Measurements from ENCODE around the gene ABCD4.

ABCD4 gene

GRCh38 chr14:74299061-74299545 is 3.6 kb downstream of the ABCD4 start:
- no peak for ATAC-seq
- TF ChIP-seq CSRNP3 (CRISPR knock-in tag; IDR thresholded peaks at IDR 0.05) = no peak
- no peak for TF ChIP-seq TOX (CRISPR knock-in tag; IDR thresholded peaks at IDR 0.05; ENCODE audit: borderline replicate concordance)
- TF ChIP-seq, protein P1, sequence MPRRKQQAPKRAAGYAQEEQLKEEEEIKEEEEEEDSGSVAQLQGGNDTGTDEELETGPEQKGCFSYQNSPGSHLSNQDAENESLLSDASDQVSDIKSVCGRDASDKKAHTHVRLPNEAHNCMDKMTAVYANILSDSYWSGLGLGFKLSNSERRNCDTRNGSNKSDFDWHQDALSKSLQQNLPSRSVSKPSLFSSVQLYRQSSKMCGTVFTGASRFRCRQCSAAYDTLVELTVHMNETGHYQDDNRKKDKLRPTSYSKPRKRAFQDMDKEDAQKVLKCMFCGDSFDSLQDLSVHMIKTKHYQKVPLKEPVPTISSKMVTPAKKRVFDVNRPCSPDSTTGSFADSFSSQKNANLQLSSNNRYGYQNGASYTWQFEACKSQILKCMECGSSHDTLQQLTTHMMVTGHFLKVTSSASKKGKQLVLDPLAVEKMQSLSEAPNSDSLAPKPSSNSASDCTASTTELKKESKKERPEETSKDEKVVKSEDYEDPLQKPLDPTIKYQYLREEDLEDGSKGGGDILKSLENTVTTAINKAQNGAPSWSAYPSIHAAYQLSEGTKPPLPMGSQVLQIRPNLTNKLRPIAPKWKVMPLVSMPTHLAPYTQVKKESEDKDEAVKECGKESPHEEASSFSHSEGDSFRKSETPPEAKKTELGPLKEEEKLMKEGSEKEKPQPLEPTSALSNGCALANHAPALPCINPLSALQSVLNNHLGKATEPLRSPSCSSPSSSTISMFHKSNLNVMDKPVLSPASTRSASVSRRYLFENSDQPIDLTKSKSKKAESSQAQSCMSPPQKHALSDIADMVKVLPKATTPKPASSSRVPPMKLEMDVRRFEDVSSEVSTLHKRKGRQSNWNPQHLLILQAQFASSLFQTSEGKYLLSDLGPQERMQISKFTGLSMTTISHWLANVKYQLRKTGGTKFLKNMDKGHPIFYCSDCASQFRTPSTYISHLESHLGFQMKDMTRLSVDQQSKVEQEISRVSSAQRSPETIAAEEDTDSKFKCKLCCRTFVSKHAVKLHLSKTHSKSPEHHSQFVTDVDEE (CRISPR knock-in tag; IDR thresholded peaks at IDR 0.05) = no peak
- no peak for TF ChIP-seq ZNF8 (CRISPR knock-in tag; IDR thresholded peaks at IDR 0.05)
- TF ChIP-seq ZNF70 (CRISPR knock-in tag; IDR thresholded peaks at IDR 0.05) = no peak
- no peak for TF ChIP-seq PATZ1 (CRISPR knock-in tag; IDR thresholded peaks at IDR 0.05; ENCODE audit: borderline replicate concordance)
- TF ChIP-seq SNAI2 (CRISPR knock-in tag; IDR thresholded peaks at IDR 0.05) = no peak
- no peak for TF ChIP-seq PPARA (CRISPR knock-in tag; IDR thresholded peaks at IDR 0.05; ENCODE audit: borderline replicate concordance)
- no peak for TF ChIP-seq ARNTL (CRISPR knock-in tag; IDR thresholded peaks at IDR 0.05; ENCODE audit: borderline replicate concordance, low read depth)
- no peak for TF ChIP-seq CSDC2 (CRISPR knock-in tag; IDR thresholded peaks at IDR 0.05)
- no peak for TF ChIP-seq ESRRG (CRISPR knock-in tag; IDR thresholded peaks at IDR 0.05)
- no peak for TF ChIP-seq TCF4 (CRISPR knock-in tag; IDR thresholded peaks at IDR 0.05; ENCODE audit: borderline replicate concordance)
- no peak for TF ChIP-seq ZC3H10 (CRISPR knock-in tag; IDR thresholded peaks at IDR 0.05)
- no peak for TF ChIP-seq GLIS3 (CRISPR knock-in tag; IDR thresholded peaks at IDR 0.05)
- no peak for TF ChIP-seq OSR1 (CRISPR knock-in tag; IDR thresholded peaks at IDR 0.05)

GRCh38 chr14:74297986-74298385 is 4.7 kb downstream of the ABCD4 start:
- ATAC-seq = no peak
- TF ChIP-seq PPARA (CRISPR knock-in tag; IDR thresholded peaks at IDR 0.05; ENCODE audit: borderline replicate concordance) = no peak
- no peak for TF ChIP-seq OSR1 (CRISPR knock-in tag; IDR thresholded peaks at IDR 0.05)
- TF ChIP-seq CSRNP3 (CRISPR knock-in tag; IDR thresholded peaks at IDR 0.05) = no peak
- TF ChIP-seq ZNF70 (CRISPR knock-in tag; IDR thresholded peaks at IDR 0.05) = no peak
- TF ChIP-seq, protein P2, sequence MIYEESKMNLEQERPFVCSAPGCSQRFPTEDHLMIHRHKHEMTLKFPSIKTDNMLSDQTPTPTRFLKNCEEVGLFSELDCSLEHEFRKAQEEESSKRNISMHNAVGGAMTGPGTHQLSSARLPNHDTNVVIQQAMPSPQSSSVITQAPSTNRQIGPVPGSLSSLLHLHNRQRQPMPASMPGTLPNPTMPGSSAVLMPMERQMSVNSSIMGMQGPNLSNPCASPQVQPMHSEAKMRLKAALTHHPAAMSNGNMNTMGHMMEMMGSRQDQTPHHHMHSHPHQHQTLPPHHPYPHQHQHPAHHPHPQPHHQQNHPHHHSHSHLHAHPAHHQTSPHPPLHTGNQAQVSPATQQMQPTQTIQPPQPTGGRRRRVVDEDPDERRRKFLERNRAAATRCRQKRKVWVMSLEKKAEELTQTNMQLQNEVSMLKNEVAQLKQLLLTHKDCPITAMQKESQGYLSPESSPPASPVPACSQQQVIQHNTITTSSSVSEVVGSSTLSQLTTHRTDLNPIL (CRISPR knock-in tag; IDR thresholded peaks at IDR 0.05; ENCODE audit: low read depth) = no peak
- no peak for TF ChIP-seq ZC3H10 (CRISPR knock-in tag; IDR thresholded peaks at IDR 0.05)
- no peak for TF ChIP-seq RARB (CRISPR knock-in tag; IDR thresholded peaks at IDR 0.05)
- TF ChIP-seq POU6F1 (CRISPR knock-in tag; IDR thresholded peaks at IDR 0.05; ENCODE audit: borderline replicate concordance, low read depth) = no peak
- TF ChIP-seq BACH2 (CRISPR knock-in tag; IDR thresholded peaks at IDR 0.05; ENCODE audit: borderline replicate concordance) = no peak
- TF ChIP-seq CSDC2 (CRISPR knock-in tag; IDR thresholded peaks at IDR 0.05) = no peak
- no peak for TF ChIP-seq ESRRG (CRISPR knock-in tag; IDR thresholded peaks at IDR 0.05)
- TF ChIP-seq GLIS3 (CRISPR knock-in tag; IDR thresholded peaks at IDR 0.05) = no peak
- TF ChIP-seq ZFP30 (CRISPR knock-in tag; IDR thresholded peaks at IDR 0.05) = no peak
- TF ChIP-seq TOX (CRISPR knock-in tag; IDR thresholded peaks at IDR 0.05; ENCODE audit: borderline replicate concordance) = no peak
- no peak for TF ChIP-seq ZNF8 (CRISPR knock-in tag; IDR thresholded peaks at IDR 0.05)
- no peak for TF ChIP-seq TCF4 (CRISPR knock-in tag; IDR thresholded peaks at IDR 0.05; ENCODE audit: borderline replicate concordance)
- TF ChIP-seq PATZ1 (CRISPR knock-in tag; IDR thresholded peaks at IDR 0.05; ENCODE audit: borderline replicate concordance) = no peak
- TF ChIP-seq, protein P1 (CRISPR knock-in tag; IDR thresholded peaks at IDR 0.05) = no peak

All from SK-N-SH treated with all-trans-retinoic acid at 6 μM for 48 hours (cell line).